ENCODE results near the gene TMEM270.

DNA sequence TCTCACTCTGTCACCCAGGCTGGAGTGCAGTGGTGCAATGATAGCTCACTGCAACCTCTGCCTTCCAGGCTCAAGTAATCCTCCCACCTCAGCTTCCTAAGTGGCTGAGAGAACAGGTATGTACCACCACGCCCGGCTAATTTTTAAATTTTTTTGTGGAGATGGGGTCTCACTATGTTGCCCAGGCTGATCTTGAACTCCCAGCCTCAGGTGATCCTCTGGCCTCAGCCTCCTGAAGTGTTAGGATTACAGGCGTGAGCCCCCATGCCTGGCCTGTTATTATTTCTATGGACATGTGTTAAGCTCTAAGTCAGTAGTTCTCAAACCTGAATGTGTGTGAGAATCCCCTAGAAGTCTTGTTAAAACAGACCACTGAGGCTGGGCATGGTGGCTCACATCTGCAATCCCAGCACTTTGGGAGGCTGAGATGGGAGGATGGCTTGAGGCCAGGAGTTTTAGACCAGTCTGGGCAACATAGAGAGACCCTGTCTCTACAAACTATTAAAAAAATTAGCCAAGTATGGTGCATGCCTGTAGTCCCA lies 24.5 kb downstream of the TMEM270 start:
- TF ChIP-seq, protein P1, sequence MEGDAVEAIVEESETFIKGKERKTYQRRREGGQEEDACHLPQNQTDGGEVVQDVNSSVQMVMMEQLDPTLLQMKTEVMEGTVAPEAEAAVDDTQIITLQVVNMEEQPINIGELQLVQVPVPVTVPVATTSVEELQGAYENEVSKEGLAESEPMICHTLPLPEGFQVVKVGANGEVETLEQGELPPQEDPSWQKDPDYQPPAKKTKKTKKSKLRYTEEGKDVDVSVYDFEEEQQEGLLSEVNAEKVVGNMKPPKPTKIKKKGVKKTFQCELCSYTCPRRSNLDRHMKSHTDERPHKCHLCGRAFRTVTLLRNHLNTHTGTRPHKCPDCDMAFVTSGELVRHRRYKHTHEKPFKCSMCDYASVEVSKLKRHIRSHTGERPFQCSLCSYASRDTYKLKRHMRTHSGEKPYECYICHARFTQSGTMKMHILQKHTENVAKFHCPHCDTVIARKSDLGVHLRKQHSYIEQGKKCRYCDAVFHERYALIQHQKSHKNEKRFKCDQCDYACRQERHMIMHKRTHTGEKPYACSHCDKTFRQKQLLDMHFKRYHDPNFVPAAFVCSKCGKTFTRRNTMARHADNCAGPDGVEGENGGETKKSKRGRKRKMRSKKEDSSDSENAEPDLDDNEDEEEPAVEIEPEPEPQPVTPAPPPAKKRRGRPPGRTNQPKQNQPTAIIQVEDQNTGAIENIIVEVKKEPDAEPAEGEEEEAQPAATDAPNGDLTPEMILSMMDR (IDR thresholded peaks at IDR 0.05; ENCODE audit: poor library complexity, severe bottlenecking), result no peak
- no peak for TF ChIP-seq POLR2AphosphoS5 (IDR thresholded peaks at IDR 0.05)
- no peak for TF ChIP-seq RAD21 (conservative IDR thresholded peaks at IDR 0.05)

Data from neural cell (in vitro differentiated cells).